Liver (tissue), 9 donors: ENCODE results near the gene RGS3. TPM values are rescaled to one million over a fixed set of nuclear protein-coding genes. Genes with fewer than 3 reads are reported as not detected.

ENCODE experiments used
- DNase-seq: peaks from one replicate; pipeline ENCODE4 v3.0.0-alpha.2; 2017; ENCODE audit warnings: low spot score
- H3K27ac ChIP-seq, 2 donors: one replicate each; pipeline ENCODE4 v1.7.0; 2013; ENCODE audit warnings: inconsistent platforms in 2 of 2, low read length in 2 of 2, control low read depth in 1 of 2, low read depth in 1 of 2, mild to moderate bottlenecking in 1 of 2
- H3K27me3 ChIP-seq, 4 donors: one replicate each; pipeline versions ENCODE4 v1.6.1 to v1.7.0; 2013; ENCODE audit warnings: low read length in 3 of 4, inconsistent platforms in 1 of 4, mild to moderate bottlenecking in 1 of 4, moderate library complexity in 1 of 4; ENCODE audit not compliant: control insufficient read depth in 4 of 4, insufficient read depth in 4 of 4
- H3K36me3 ChIP-seq, 4 donors: one replicate each; pipeline versions ENCODE4 v1.6.1 to v1.7.0; 2013; ENCODE audit warnings: low read length in 3 of 4, mild to moderate bottlenecking in 3 of 4, low read depth in 1 of 4, moderate library complexity in 1 of 4; ENCODE audit not compliant: control insufficient read depth in 4 of 4, insufficient read depth in 3 of 4
- H3K4me1 ChIP-seq, 4 donors: one replicate each; pipeline versions ENCODE4 v1.6.1 to v1.7.0; 2013; ENCODE audit warnings: low read length in 3 of 4, mild to moderate bottlenecking in 3 of 4, moderate library complexity in 1 of 4; ENCODE audit not compliant: control insufficient read depth in 4 of 4, insufficient read depth in 4 of 4
- H3K4me3 ChIP-seq, 3 donors: one replicate each; pipeline versions ENCODE4 v1.6.1 to v1.7.0; 2013; ENCODE audit warnings: low read length in 3 of 3, control low read depth in 1 of 3, low read depth in 1 of 3, mild to moderate bottlenecking in 1 of 3
- H3K9ac ChIP-seq, 2 donors: one replicate each; pipeline ENCODE4 v1.7.0; 2013; ENCODE audit warnings: low read length in 2 of 2, mild to moderate bottlenecking in 2 of 2, moderate library complexity in 2 of 2, control low read depth in 1 of 2, low read depth in 1 of 2
- H3K9me3 ChIP-seq, 4 donors: one replicate each; pipeline versions ENCODE4 v1.6.1 to v1.7.0; 2013; ENCODE audit warnings: low read length in 3 of 4; ENCODE audit not compliant: control insufficient read depth in 4 of 4
- ATF3 ChIP-seq: IDR thresholded peaks from 2 replicates; pipeline ENCODE4 v1.6.1; 2016; ENCODE audit warnings: antibody characterized with exemption
- CTCF ChIP-seq: fragments of 150-350 bp; IDR thresholded peaks from 2 replicates; pipeline ENCODE4 v1.5.1; 2017; ENCODE audit warnings: improper control_type of control experiment, low read depth, low read length; ENCODE audit not compliant: missing input control
- EGR1 ChIP-seq, 2 donors: IDR thresholded peaks; 2 replicates each; pipeline ENCODE4 v1.6.1; 2016 to 2018; ENCODE audit warnings: antibody characterized with exemption in 2 of 2, low read depth in 2 of 2
- FOXA1 ChIP-seq: IDR thresholded peaks from 2 replicates; pipeline ENCODE4 v1.6.1; 2016; ENCODE audit warnings: antibody characterized with exemption
- FOXA2 ChIP-seq: IDR thresholded peaks from 2 replicates; pipeline ENCODE4 v1.6.1; 2016; ENCODE audit warnings: antibody characterized with exemption
- GABPA ChIP-seq, 2 donors: IDR thresholded peaks in 1 of 2; conservative IDR thresholded peaks in 1 of 2; 2 replicates each; pipeline ENCODE4 v1.6.1; 2016; ENCODE audit warnings: antibody characterized with exemption in 2 of 2, mild to moderate bottlenecking in 1 of 2, moderate library complexity in 1 of 2
- HNF4A ChIP-seq, 2 donors: conservative IDR thresholded peaks; 2 replicates each; pipeline ENCODE4 v1.6.1; 2016; ENCODE audit warnings: antibody characterized with exemption in 2 of 2, mild to moderate bottlenecking in 2 of 2
- HNF4G ChIP-seq: IDR thresholded peaks from 2 replicates; pipeline ENCODE4 v1.6.1; 2016; ENCODE audit warnings: antibody characterized with exemption
- JUND ChIP-seq, 2 donors: IDR thresholded peaks; 2 replicates each; pipeline ENCODE4 v1.6.1; 2016; ENCODE audit warnings: antibody characterized with exemption in 2 of 2
- MAX ChIP-seq: IDR thresholded peaks from 2 replicates; pipeline ENCODE4 v1.6.1; 2016; ENCODE audit warnings: antibody characterized with exemption
- NR2F2 ChIP-seq: IDR thresholded peaks from 2 replicates; pipeline ENCODE4 v1.6.1; 2016; ENCODE audit warnings: antibody characterized with exemption
- RAD21 ChIP-seq, 2 donors: IDR thresholded peaks; 2 replicates each; pipeline ENCODE4 v1.6.1; 2016; ENCODE audit warnings: antibody characterized with exemption in 2 of 2, mild to moderate bottlenecking in 2 of 2
- SP1 ChIP-seq: IDR thresholded peaks from 2 replicates; pipeline ENCODE4 v1.6.1; 2018; ENCODE audit warnings: antibody characterized with exemption, mild to moderate bottlenecking
- TAF1 ChIP-seq: conservative IDR thresholded peaks from 2 replicates; pipeline ENCODE4 v1.6.1; 2016; ENCODE audit warnings: antibody characterized with exemption, mild to moderate bottlenecking
- YY1 ChIP-seq: IDR thresholded peaks from 2 replicates; pipeline ENCODE4 v1.6.1; 2016; ENCODE audit warnings: antibody characterized with exemption, mild to moderate bottlenecking
- ZBTB33 ChIP-seq: IDR thresholded peaks from 2 replicates; pipeline ENCODE4 v1.6.1; 2016; ENCODE audit warnings: antibody characterized with exemption
- WGBS: extraction: QIAGEN DNeasy Blood & Tissue Kit; methylation state at CpG from one replicate; pipeline ENCODE4 v1.1.7; 2013; 5-methylcytosine and 5-hydroxymethylcytosine counted together
- polyA plus RNA-seq, 2 donors: library from polyadenylated mRNA; stranded (reverse) in 1 of 2; unstranded in 1 of 2; fragments of 200-250 nt in 1 of 2; fragments of >200 nt in 1 of 2; fragmentation: Nextera tagmentation in 1 of 2; extraction: Ambion mirVana in 1 of 2; gene quantifications; one replicate each; pipeline versions ENCODE4 v1.2.1 to v1.2.3, GENCODE V29; 2013 to 2015
- total RNA-seq, 2 donors: library from RNA; depleted of rRNA; stranded (reverse); fragments of >200 nt; gene quantifications; one replicate each; pipeline ENCODE4 v1.2.3, GENCODE V29; 2014
- donor health status: healthy.
- donor health status: healthy.
- donor health status: healthy.
- donor health status: healthy.
- donor health status: healthy.

Gene RGS3
- total and polyA plus RNA-seq, 4 donors: 13.0 to 65.0 (median 28.3) TPM

DNA sequence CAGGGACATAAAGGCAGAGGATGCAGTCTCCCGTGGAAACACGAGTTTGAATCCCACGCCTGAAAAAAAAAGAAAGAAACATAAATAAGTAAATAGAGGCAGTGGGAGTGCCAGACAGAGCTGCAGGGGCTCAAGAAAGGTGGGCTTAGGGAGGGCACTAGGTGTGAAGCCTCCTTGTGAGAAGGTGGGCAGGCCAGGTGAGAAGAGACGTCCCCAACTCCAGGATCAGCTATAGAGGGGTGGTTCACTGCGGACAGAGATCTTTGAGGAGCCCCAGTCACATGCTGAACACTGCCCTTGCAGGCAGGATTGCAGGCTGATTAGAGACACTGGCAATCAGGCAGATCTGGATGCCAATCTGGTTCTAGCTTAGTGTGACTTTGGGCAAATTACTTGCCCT is 172.1 kb downstream of the RGS3 start:
- 95% methylated on average over 5 of the region's 5 CpGs for WGBS
- H3K27ac ChIP-seq: no peak overlapping the region
- no peaks in the 10 kb centered on the region for H3K9me3 ChIP-seq
- H3K4me3 ChIP-seq: no peak overlapping the region
- no peak for DNase-seq
- H3K36me3 ChIP-seq: no peaks in the 10 kb centered on the region
- TF ChIP-seq GABPA (IDR thresholded peaks at IDR 0.05 in 1 of 2, conservative IDR thresholded peaks at IDR 0.05 in 1 of 2): no peak
- TF ChIP-seq EGR1 (IDR thresholded peaks at IDR 0.05; ENCODE audit: low read depth in 2 of 2): no peak
- no peak for TF ChIP-seq JUND (IDR thresholded peaks at IDR 0.05)
- no peak for TF ChIP-seq TAF1
- no peak for TF ChIP-seq RAD21 (IDR thresholded peaks at IDR 0.05)
- TF ChIP-seq MAX: no peak
- H3K9ac ChIP-seq: no peak overlapping the region
- no peaks in the 10 kb centered on the region for H3K27me3 ChIP-seq
- H3K4me1 ChIP-seq: peaks cover 6 to 12% (median 8%) of the 10 kb centered on the region in 4 donors

DNA sequence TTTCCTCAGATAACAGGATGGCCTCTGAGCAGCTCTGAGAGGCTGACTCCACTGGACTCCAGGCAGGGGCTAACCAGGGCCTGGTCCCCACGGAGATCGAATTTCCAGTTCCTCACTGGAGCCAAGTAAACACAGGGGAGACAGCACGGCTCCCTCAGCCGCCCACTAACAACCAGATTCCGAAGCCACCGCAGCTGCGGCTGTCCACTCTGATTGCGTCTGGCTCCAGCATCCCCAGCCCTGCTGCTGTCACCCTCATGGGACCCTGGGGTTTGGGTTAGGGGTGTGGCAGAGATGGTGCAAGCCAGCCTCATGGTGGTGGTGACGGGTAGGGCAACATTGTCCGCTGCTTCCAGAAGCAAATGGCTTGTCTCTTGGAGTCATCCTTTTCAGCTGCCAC is 172.6 kb downstream of the RGS3 start:
- no peak for DNase-seq
- H3K9ac ChIP-seq: no peak overlapping the region

More for the DNA sequence above, 172.6 kb downstream of the RGS3 start:
- 78% methylated on average over 10 of the region's 10 CpGs for WGBS
- Histone ChIP-seq H3K27ac (no peak overlapping the region), H3K9me3 (no peaks in the 10 kb centered on the region), H3K4me3 (no peak overlapping the region), H3K27me3 (no peaks in the 10 kb centered on the region), H3K4me1 (peaks cover 6 to 12% (median 8%) of the 10 kb centered on the region in 4 donors), H3K36me3 (no peaks in the 10 kb centered on the region)
- TF ChIP-seq FOXA2: no peak
- no peak for TF ChIP-seq JUND (IDR thresholded peaks at IDR 0.05)
- no peak for TF ChIP-seq CTCF
- no peak for TF ChIP-seq FOXA1
- no peak for TF ChIP-seq GABPA (IDR thresholded peaks at IDR 0.05 in 1 of 2, conservative IDR thresholded peaks at IDR 0.05 in 1 of 2)
- TF ChIP-seq ZBTB33: no peak
- no peak for TF ChIP-seq NR2F2
- no peak for TF ChIP-seq ATF3
- TF ChIP-seq MAX: no peak
- TF ChIP-seq SP1: no peak
- TF ChIP-seq HNF4G: no peak
- no peak for TF ChIP-seq YY1
- TF ChIP-seq TAF1: no peak
- TF ChIP-seq HNF4A (conservative IDR thresholded peaks at IDR 0.05): no peak
- no peak for TF ChIP-seq EGR1 (IDR thresholded peaks at IDR 0.05; ENCODE audit: low read depth in 2 of 2)
